HG02588 (cell line): ENCODE results near the gene RNASEH1.
"Not testable (repeated sequence)": the region's sequence is repeated elsewhere in the genome, so short reads cannot be mapped to it uniquely, and the experiment has no call there.

Experiments
- ATAC-seq: cut with Tn5 transposase; IDR thresholded peaks from one replicate; pipeline ENCODE4 v1.9.1; 2021; ENCODE audit warnings: mild to moderate bottlenecking, moderate library complexity; ENCODE audit not compliant: unreplicated experiment

RNASEH1 gene

GRCh38 chr2:3594493-3595281 is 36.6 kb upstream of the RNASEH1 start, which contains the start of gene COLEC11:
Gene COLEC11, plus strand, starts transcription at chr2:3595112. Its CDS starts 9,229 bp downstream, at chr2:3604341.
- no peak for ATAC-seq

- no peak for ATAC-seq
Measured at GRCh38 chr2:3589086-3589485, 31.0 kb upstream of the RNASEH1 start.

GRCh38 chr2:3588084-3588483 is 30.0 kb upstream of the RNASEH1 start:
- no peak for ATAC-seq

- ATAC-seq, result no peak
Measured at GRCh38 chr2:3587432-3587831, 29.3 kb upstream of the RNASEH1 start.

- no peak for ATAC-seq
Measured at GRCh38 chr2:3587021-3587420, 28.9 kb upstream of the RNASEH1 start.

GRCh38 chr2:3586220-3586619 is 28.1 kb upstream of the RNASEH1 start:
- ATAC-seq, result no peak

- ATAC-seq, result no peak
Measured at GRCh38 chr2:3585261-3586109, 27.4 kb upstream of the RNASEH1 start.

GRCh38 chr2:3584608-3585260 is 26.6 kb upstream of the RNASEH1 start:
- no peak for ATAC-seq

GRCh38 chr2:3584076-3584475 is 25.9 kb upstream of the RNASEH1 start:
- no peak for ATAC-seq

GRCh38 chr2:3581367-3582262 is 23.5 kb upstream of the RNASEH1 start:
- no peak for ATAC-seq

GRCh38 chr2:3580449-3580848 is 22.3 kb upstream of the RNASEH1 start:
- ATAC-seq, result no peak

- ATAC-seq, result no peak
Measured at GRCh38 chr2:3578987-3579386, 20.9 kb upstream of the RNASEH1 start.

- ATAC-seq, result not testable (repeated sequence)
Measured at GRCh38 chr2:3576263-3576630, 18.1 kb upstream of the RNASEH1 start.

GRCh38 chr2:3575534-3576262 is 17.6 kb upstream of the RNASEH1 start:
- peak; percentile 30 for ATAC-seq

- no peak for ATAC-seq
Measured at GRCh38 chr2:3574155-3574554, 16.0 kb upstream of the RNASEH1 start.

GRCh38 chr2:3572620-3573019 is 14.5 kb upstream of the RNASEH1 start:
- no peak for ATAC-seq

GRCh38 chr2:3571284-3571683 is 13.2 kb upstream of the RNASEH1 start:
- no peak for ATAC-seq

- ATAC-seq, result not testable (repeated sequence)
Measured at GRCh38 chr2:3569656-3570055, 11.5 kb upstream of the RNASEH1 start.

GRCh38 chr2:3566806-3567205 is 8.7 kb upstream of the RNASEH1 start:
- no peak for ATAC-seq

GRCh38 chr2:3565117-3565516 is 7.0 kb upstream of the RNASEH1 start:
- ATAC-seq, result no peak
